HCT116 (cell line): Measurements from ENCODE around the gene CCDC91. TPM values are rescaled to one million over a fixed set of nuclear protein-coding genes. Genes with fewer than 3 reads are reported as not detected.

Experiments
- ATAC-seq: fragments of 200-7000 bp; cut with Tn5 transposase; 2 replicates; pipeline ENCODE4 v1.9.1; 2020; ENCODE audit warnings: mild to moderate bottlenecking, moderate library complexity
- BruUV-seq: library from RNA; stranded (reverse); fragments of 400-500 nt; replicated peaks from 2 replicates; lab custom pipeline; 2021; lab: Mats Ljungman, UMichigan
- CTCF ChIA-PET: fragments of 300-600 bp; sonication (Branson Sonifier 250); formaldehyde crosslinking; loops from one replicate; lab custom pipeline; 2021; ENCODE audit warnings: antibody characterized with exemption; lab: Charles Lee
- POLR2A ChIA-PET: fragments of 300-600, 350-600 bp; sonication (Branson Sonifier 250); formaldehyde crosslinking; loops from one replicate; lab custom pipeline; 2021; ENCODE audit warnings: antibody characterized with exemption; lab: Charles Lee
- RAD21 ChIA-PET, 2 experiments: fragments of 300-600 bp; sonication (Branson Sonifier 250); formaldehyde crosslinking; loops; one replicate each; lab custom pipeline; 2023; ENCODE audit warnings: low total read pairs in 2 of 2; ENCODE audit not compliant: uncharacterized antibody in 2 of 2, unreplicated experiment in 2 of 2, low non-redundant PET in 1 of 2; lab: Charles Lee
- DNase-seq: peaks from one replicate; pipeline ENCODE4 v3.0.0-alpha.2; 2010; ENCODE audit warnings: low read depth, low spot score
- H2AFZ ChIP-seq: fragments of 200-600 bp; shearing (Covaris generic), sonication (generic); 2 replicates; pipeline ENCODE4 v1.6.1; 2017; ENCODE audit warnings: low read depth, mixed run types, mixed read lengths, antibody characterized with exemption, low read length; ENCODE audit not compliant: poor library complexity, severe bottlenecking
- H3K27ac ChIP-seq: 2 replicates; pipeline ENCODE4 v1.5.1; 2012; ENCODE audit warnings: low read depth, low read length
- H3K27me3 ChIP-seq: fragments of 200-600 bp; sonication (generic); 2 replicates; pipeline ENCODE4 v1.6.1; 2016; ENCODE audit warnings: mixed run types, low read length, mixed read lengths; ENCODE audit not compliant: insufficient read depth
- H3K36me3 ChIP-seq, 2 experiments: fragments of 200-500 bp in 1 of 2; fragments of 200-600 bp in 1 of 2; sonication (Bioruptor generic) in 1 of 2; sonication (generic) in 1 of 2; 2 replicates each; pipeline versions ENCODE4 v1.5.1 to v1.6.1; 2014 to 2016; ENCODE audit warnings: low read length in 2 of 2, inconsistent platforms in 1 of 2, mixed read lengths in 1 of 2, mixed run types in 1 of 2; ENCODE audit not compliant: insufficient read depth in 2 of 2, control insufficient read depth in 1 of 2
- H3K4me1 ChIP-seq, 2 experiments: fragments of 200-600 bp in 1 of 2; sonication (generic) in 1 of 2; 2 replicates each; pipeline versions ENCODE4 v1.5.1 to v1.6.1; 2012 to 2017; ENCODE audit warnings: low read length in 2 of 2, inconsistent platforms in 1 of 2, mild to moderate bottlenecking in 1 of 2, mixed read lengths in 1 of 2, mixed run types in 1 of 2, moderate library complexity in 1 of 2; ENCODE audit not compliant: insufficient read depth in 2 of 2, control insufficient read depth in 1 of 2
- H3K4me2 ChIP-seq: fragments of 200-600 bp; sonication (generic); 2 replicates; pipeline ENCODE4 v1.6.1; 2017; ENCODE audit warnings: mixed run types, low read length, mixed read lengths
- H3K4me3 ChIP-seq, 2 experiments: fragments of 200-600 bp in 1 of 2; sonication (generic) in 1 of 2; replicated peaks in 1 of 2; 2 replicates each; pipeline ENCODE4 v1.5.1; 2011 to 2016; ENCODE audit warnings: low read length in 2 of 2, control low read depth in 1 of 2, low read depth in 1 of 2, mild to moderate bottlenecking in 1 of 2, mixed read lengths in 1 of 2, mixed run types in 1 of 2
- H3K79me2 ChIP-seq: fragments of 200-600 bp; sonication (generic); 2 replicates; pipeline ENCODE4 v1.6.1; 2017; ENCODE audit warnings: mild to moderate bottlenecking, mixed run types, low read length, moderate library complexity, mixed read lengths; ENCODE audit not compliant: insufficient read depth
- H3K9ac ChIP-seq: fragments of 200-600 bp; sonication (generic); 2 replicates; pipeline ENCODE4 v1.6.1; 2016; ENCODE audit warnings: low read length, mixed read lengths
- H3K9me2 ChIP-seq: fragments of 200-600 bp; sonication (generic), shearing (Covaris generic); 2 replicates; pipeline ENCODE4 v1.6.1; 2017; ENCODE audit warnings: mixed run types, mild to moderate bottlenecking, moderate library complexity; ENCODE audit not compliant: insufficient read depth
- H3K9me3 ChIP-seq, 2 experiments: fragments of 200-500 bp in 1 of 2; fragments of 200-600 bp in 1 of 2; sonication (Bioruptor generic) in 1 of 2; sonication (generic) in 1 of 2; 2 replicates each; pipeline ENCODE4 v1.6.1; 2014 to 2017; ENCODE audit warnings: low read length in 2 of 2, mixed read lengths in 2 of 2, inconsistent platforms in 1 of 2, low read depth in 1 of 2, mild to moderate bottlenecking in 1 of 2, mixed run types in 1 of 2, moderate library complexity in 1 of 2; ENCODE audit not compliant: control insufficient read depth in 1 of 2, insufficient read depth in 1 of 2
- H4K20me1 ChIP-seq: fragments of 200-600 bp; sonication (generic), shearing (Covaris generic); 2 replicates; pipeline ENCODE4 v1.6.1; 2017; ENCODE audit warnings: mixed run types, mild to moderate bottlenecking, moderate library complexity; ENCODE audit not compliant: insufficient read depth
- CEBPB ChIP-seq: IDR thresholded peaks from 2 replicates; pipeline ENCODE4 v1.6.1; 2012; ENCODE audit warnings: low read depth
- EZH2 ChIP-seq: fragments of 200-600 bp; sonication (generic); IDR thresholded peaks from 2 replicates; pipeline ENCODE4 v1.6.1; 2017; ENCODE audit warnings: antibody characterized with exemption, mixed run types
- FOSL1 ChIP-seq: IDR thresholded peaks from 2 replicates; pipeline ENCODE4 v1.6.1; 2012; ENCODE audit warnings: low read depth
- JUND ChIP-seq: IDR thresholded peaks from 2 replicates; pipeline ENCODE4 v1.6.1; 2012
- POLR2A ChIP-seq: IDR thresholded peaks from 2 replicates; pipeline ENCODE4 v1.7.0; 2011; ENCODE audit warnings: borderline replicate concordance; ENCODE audit not compliant: insufficient read depth, insufficient read length; ENCODE audit errors: extremely low read depth
- POLR2AphosphoS5 ChIP-seq: IDR thresholded peaks from 2 replicates; pipeline ENCODE4 v1.6.1; 2011; ENCODE audit warnings: mild to moderate bottlenecking, low read depth, low read length, moderate library complexity
- SIN3A ChIP-seq: IDR thresholded peaks from 2 replicates; pipeline ENCODE4 v1.6.1; 2012; ENCODE audit warnings: low read depth
- SP1 ChIP-seq: IDR thresholded peaks from 2 replicates; pipeline ENCODE4 v1.6.1; 2012; ENCODE audit warnings: low read depth
- SRF ChIP-seq: IDR thresholded peaks from 2 replicates; pipeline ENCODE4 v1.6.1; 2012; ENCODE audit warnings: low read depth
- TCF7L2 ChIP-seq: IDR thresholded peaks from 2 replicates; pipeline ENCODE4 v1.7.0; 2011; ENCODE audit warnings: borderline replicate concordance, inconsistent platforms; ENCODE audit not compliant: insufficient read depth, insufficient read length; ENCODE audit errors: extremely low read depth
- YY1 ChIP-seq: IDR thresholded peaks from 2 replicates; pipeline ENCODE4 v1.6.1; 2011; ENCODE audit warnings: low read length, low read depth, moderate library complexity, mild to moderate bottlenecking; ENCODE audit not compliant: insufficient replicate concordance; ENCODE audit errors: extremely low read depth
- ZFX ChIP-seq: fragments of 450-650 bp; IDR thresholded peaks from 2 replicates; pipeline ENCODE4 v1.6.1; 2017
- ZNF274 ChIP-seq: fragments of 200-500 bp; sonication (Bioruptor generic); IDR thresholded peaks from 2 replicates; pipeline ENCODE4 v1.6.1; 2014; ENCODE audit warnings: mild to moderate bottlenecking, low read depth, low read length, inconsistent platforms
- intact Hi-C: fragments of 100-400 bp; cut with micrococcal nuclease; formaldehyde crosslinking; loops from 2 replicates; pipeline ENCODE4 v1.10.0; 2022
- total RNA-seq: library from RNA; stranded (reverse); gene quantifications from one replicate; pipeline ENCODE4 v1.2.1, GENCODE V29; 2021; ENCODE audit not compliant: unreplicated experiment
- TF ChIP-seq, protein P1 (sequence below): IDR thresholded peaks from 2 replicates; pipeline ENCODE4 v1.6.1; 2012
- TF ChIP-seq, protein P2 (sequence below): IDR thresholded peaks from 2 replicates; pipeline ENCODE4 v1.6.1; 2012
- TF ChIP-seq, protein P3 (sequence below), 3 experiments: fragments of 200-600 bp in 1 of 3; sonication (generic) in 1 of 3; IDR thresholded peaks in 2 of 3; conservative IDR thresholded peaks in 1 of 3; 2 replicates each; pipeline ENCODE4 v1.5.1; 2012 to 2017; ENCODE audit warnings: low read depth in 2 of 3, low read length in 2 of 3, antibody characterized with exemption in 1 of 3, borderline replicate concordance in 1 of 3, control low read depth in 1 of 3, mild to moderate bottlenecking in 1 of 3, mixed read lengths in 1 of 3, mixed run types in 1 of 3, moderate library complexity in 1 of 3; ENCODE audit not compliant: insufficient read depth in 1 of 3
- TF ChIP-seq, protein P4 (sequence below): IDR thresholded peaks from 2 replicates; pipeline ENCODE4 v1.6.1; 2011; ENCODE audit warnings: mild to moderate bottlenecking, low read length, moderate library complexity; ENCODE audit not compliant: insufficient replicate concordance; ENCODE audit errors: extremely low read depth
- TF ChIP-seq, protein P5 (sequence below): IDR thresholded peaks from 2 replicates; pipeline ENCODE4 v1.6.1; 2012; ENCODE audit warnings: low read depth

The CCDC91 gene
- total RNA-seq, 1 experiment from 2014 or later: 18.1 TPM

DNA sequence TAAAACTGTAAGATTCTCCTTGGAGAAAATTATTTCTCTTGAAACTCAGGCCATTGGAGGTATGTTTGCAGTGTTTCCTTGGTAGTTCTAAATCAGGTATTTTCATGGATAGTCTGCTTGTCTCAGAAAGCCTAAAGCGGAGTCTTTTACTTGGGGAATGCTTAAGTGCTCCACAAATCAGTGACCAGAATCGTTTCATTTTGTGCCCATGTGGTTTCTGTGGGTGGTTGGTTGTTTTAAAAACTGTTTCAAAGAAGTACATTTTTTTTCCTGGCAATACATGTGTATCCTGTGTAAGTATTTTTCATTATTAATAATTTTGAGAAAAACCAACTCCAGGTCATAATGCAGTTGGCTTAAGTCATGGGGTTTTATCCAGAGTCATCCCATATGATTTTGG, 33.6 kb downstream of the CCDC91 start:
- H3K36me3 ChIP-seq: no peaks in the 10 kb centered on the region
- H3K4me2 ChIP-seq: no peak overlapping the region
- H3K9ac ChIP-seq: no peak overlapping the region
- ChIA-PET CTCF (no interaction called here), RAD21 (no interaction called here), POLR2A (no interaction called here)
- H3K4me3 ChIP-seq: no peak overlapping the region
- ATAC-seq: no peak
- H3K4me1 ChIP-seq: no peaks in the 10 kb centered on the region
- no peaks in the 10 kb centered on the region for H3K9me3 ChIP-seq
- no peak for DNase-seq
- no TSS peak for BruUV-seq
- no peak for TF ChIP-seq SIN3A
- TF ChIP-seq JUND: no peak
- no peak for TF ChIP-seq SP1
- no peak for TF ChIP-seq TCF7L2
- TF ChIP-seq, protein P1, sequence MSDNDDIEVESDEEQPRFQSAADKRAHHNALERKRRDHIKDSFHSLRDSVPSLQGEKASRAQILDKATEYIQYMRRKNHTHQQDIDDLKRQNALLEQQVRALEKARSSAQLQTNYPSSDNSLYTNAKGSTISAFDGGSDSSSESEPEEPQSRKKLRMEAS: no peak
- TF ChIP-seq YY1: no peak
- no peak for TF ChIP-seq SRF
- no peak for TF ChIP-seq POLR2AphosphoS5
- no peak for TF ChIP-seq ZNF274
- TF ChIP-seq CEBPB: no peak
- TF ChIP-seq, protein P2, sequence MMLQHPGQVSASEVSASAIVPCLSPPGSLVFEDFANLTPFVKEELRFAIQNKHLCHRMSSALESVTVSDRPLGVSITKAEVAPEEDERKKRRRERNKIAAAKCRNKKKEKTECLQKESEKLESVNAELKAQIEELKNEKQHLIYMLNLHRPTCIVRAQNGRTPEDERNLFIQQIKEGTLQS: no peak
- no peak for TF ChIP-seq FOSL1
- no peak for TF ChIP-seq POLR2A
- TF ChIP-seq, protein P3, sequence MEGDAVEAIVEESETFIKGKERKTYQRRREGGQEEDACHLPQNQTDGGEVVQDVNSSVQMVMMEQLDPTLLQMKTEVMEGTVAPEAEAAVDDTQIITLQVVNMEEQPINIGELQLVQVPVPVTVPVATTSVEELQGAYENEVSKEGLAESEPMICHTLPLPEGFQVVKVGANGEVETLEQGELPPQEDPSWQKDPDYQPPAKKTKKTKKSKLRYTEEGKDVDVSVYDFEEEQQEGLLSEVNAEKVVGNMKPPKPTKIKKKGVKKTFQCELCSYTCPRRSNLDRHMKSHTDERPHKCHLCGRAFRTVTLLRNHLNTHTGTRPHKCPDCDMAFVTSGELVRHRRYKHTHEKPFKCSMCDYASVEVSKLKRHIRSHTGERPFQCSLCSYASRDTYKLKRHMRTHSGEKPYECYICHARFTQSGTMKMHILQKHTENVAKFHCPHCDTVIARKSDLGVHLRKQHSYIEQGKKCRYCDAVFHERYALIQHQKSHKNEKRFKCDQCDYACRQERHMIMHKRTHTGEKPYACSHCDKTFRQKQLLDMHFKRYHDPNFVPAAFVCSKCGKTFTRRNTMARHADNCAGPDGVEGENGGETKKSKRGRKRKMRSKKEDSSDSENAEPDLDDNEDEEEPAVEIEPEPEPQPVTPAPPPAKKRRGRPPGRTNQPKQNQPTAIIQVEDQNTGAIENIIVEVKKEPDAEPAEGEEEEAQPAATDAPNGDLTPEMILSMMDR (IDR thresholded peaks at IDR 0.05 in 2 of 3, conservative IDR thresholded peaks at IDR 0.05 in 1 of 3; ENCODE audit: borderline replicate concordance in 1 of 3, insufficient read depth in 1 of 3, low read depth in 2 of 3, low read length in 2 of 3): no peak
- no peak for TF ChIP-seq ZFX
- TF ChIP-seq, protein P4, sequence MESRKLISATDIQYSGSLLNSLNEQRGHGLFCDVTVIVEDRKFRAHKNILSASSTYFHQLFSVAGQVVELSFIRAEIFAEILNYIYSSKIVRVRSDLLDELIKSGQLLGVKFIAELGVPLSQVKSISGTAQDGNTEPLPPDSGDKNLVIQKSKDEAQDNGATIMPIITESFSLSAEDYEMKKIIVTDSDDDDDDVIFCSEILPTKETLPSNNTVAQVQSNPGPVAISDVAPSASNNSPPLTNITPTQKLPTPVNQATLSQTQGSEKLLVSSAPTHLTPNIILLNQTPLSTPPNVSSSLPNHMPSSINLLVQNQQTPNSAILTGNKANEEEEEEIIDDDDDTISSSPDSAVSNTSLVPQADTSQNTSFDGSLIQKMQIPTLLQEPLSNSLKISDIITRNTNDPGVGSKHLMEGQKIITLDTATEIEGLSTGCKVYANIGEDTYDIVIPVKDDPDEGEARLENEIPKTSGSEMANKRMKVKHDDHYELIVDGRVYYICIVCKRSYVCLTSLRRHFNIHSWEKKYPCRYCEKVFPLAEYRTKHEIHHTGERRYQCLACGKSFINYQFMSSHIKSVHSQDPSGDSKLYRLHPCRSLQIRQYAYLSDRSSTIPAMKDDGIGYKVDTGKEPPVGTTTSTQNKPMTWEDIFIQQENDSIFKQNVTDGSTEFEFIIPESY: no peak
- TF ChIP-seq EZH2: no peak
- TF ChIP-seq, protein P5, sequence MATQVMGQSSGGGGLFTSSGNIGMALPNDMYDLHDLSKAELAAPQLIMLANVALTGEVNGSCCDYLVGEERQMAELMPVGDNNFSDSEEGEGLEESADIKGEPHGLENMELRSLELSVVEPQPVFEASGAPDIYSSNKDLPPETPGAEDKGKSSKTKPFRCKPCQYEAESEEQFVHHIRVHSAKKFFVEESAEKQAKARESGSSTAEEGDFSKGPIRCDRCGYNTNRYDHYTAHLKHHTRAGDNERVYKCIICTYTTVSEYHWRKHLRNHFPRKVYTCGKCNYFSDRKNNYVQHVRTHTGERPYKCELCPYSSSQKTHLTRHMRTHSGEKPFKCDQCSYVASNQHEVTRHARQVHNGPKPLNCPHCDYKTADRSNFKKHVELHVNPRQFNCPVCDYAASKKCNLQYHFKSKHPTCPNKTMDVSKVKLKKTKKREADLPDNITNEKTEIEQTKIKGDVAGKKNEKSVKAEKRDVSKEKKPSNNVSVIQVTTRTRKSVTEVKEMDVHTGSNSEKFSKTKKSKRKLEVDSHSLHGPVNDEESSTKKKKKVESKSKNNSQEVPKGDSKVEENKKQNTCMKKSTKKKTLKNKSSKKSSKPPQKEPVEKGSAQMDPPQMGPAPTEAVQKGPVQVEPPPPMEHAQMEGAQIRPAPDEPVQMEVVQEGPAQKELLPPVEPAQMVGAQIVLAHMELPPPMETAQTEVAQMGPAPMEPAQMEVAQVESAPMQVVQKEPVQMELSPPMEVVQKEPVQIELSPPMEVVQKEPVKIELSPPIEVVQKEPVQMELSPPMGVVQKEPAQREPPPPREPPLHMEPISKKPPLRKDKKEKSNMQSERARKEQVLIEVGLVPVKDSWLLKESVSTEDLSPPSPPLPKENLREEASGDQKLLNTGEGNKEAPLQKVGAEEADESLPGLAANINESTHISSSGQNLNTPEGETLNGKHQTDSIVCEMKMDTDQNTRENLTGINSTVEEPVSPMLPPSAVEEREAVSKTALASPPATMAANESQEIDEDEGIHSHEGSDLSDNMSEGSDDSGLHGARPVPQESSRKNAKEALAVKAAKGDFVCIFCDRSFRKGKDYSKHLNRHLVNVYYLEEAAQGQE: no peak
- H4K20me1 ChIP-seq: no peaks in the 10 kb centered on the region
- H3K27ac ChIP-seq: no peak overlapping the region
- H3K79me2 ChIP-seq: no peaks in the 10 kb centered on the region
- intact Hi-C loops: no loop called here
- no peaks in the 10 kb centered on the region for H3K27me3 ChIP-seq
- H3K9me2 ChIP-seq: no peaks in the 10 kb centered on the region
- H2AFZ ChIP-seq: no peak overlapping the region
